T-helper 1 cell treated with Interleukin-12 subunit alpha and Interleukin-12 subunit beta and Interleukin-4 antibody, amounts not matched to agents 30 ng/mL and 1 ng/mL, for 36 hours (primary cell): ENCODE measurements around the gene CCZ1. TPM values are rescaled to one million over a fixed set of nuclear protein-coding genes. Genes with fewer than 3 reads are reported as not detected.
"Not testable (repeated sequence)": the region's sequence is repeated elsewhere in the genome, so short reads cannot be mapped to it uniquely, and the experiment has no call there.

Experiments
- intact Hi-C: fragments of 100-400 bp; cut with micrococcal nuclease; formaldehyde crosslinking; loops from one replicate; pipeline ENCODE4 v1.15.1; 2024
- total RNA-seq: library from RNA; stranded (reverse); gene quantifications from 2 replicates; pipeline ENCODE4 v1.2.3, GENCODE V29; 2022

Gene CCZ1
- total RNA-seq: 91.8 and 97.9 TPM in 2 replicates

- intact Hi-C loops: not testable (repeated sequence)
Measured at GRCh38 chr7:5898480-5899224, at the start of gene CCZ1. Gene CCZ1 (plus strand): TSS chr7:5898733. CDS start chr7:5898800, 67 bp downstream.

GRCh38 chr7:5850944-5851343 lies 47.6 kb upstream of the CCZ1 start:
- intact Hi-C loops: no loop called here

- intact Hi-C loops: loop anchor here (5.0 kb wide), 1 partner anchor 583 kb away; no protein-coding TSS in a partner anchor
Measured at GRCh38 chr7:5854738-5855137, 43.8 kb upstream of the CCZ1 start.

GRCh38 chr7:5857041-5857575 lies 41.4 kb upstream of the CCZ1 start:
- intact Hi-C loops: loop anchor here (5.0 kb wide), 1 partner anchor 580 kb away; no protein-coding TSS in a partner anchor

GRCh38 chr7:5858494-5858893 lies 40.0 kb upstream of the CCZ1 start:
- intact Hi-C loops: loop anchor here (1.0 to 5.0 kb wide), 2 partner anchors 35 to 579 kb away; no protein-coding TSS in a partner anchor

- intact Hi-C loops: not testable (repeated sequence)
Measured at GRCh38 chr7:5861281-5861680, 37.3 kb upstream of the CCZ1 start.

- intact Hi-C loops: not testable (repeated sequence)
Measured at GRCh38 chr7:5862753-5863366, 35.7 kb upstream of the CCZ1 start.

- intact Hi-C loops: not testable (repeated sequence)
Measured at GRCh38 chr7:5865279-5865931, 33.1 kb upstream of the CCZ1 start.

GRCh38 chr7:5867060-5867459 lies 31.5 kb upstream of the CCZ1 start:
- intact Hi-C loops: no loop called here

GRCh38 chr7:5868928-5869341 lies 29.6 kb upstream of the CCZ1 start:
- intact Hi-C loops: not testable (repeated sequence)

GRCh38 chr7:5869691-5870090 lies 28.8 kb upstream of the CCZ1 start:
- intact Hi-C loops: no loop called here

GRCh38 chr7:5870311-5870710 lies 28.2 kb upstream of the CCZ1 start:
- intact Hi-C loops: no loop called here

- intact Hi-C loops: no loop called here
Measured at GRCh38 chr7:5872326-5872725, 26.2 kb upstream of the CCZ1 start.

GRCh38 chr7:5879591-5879990 lies 18.9 kb upstream of the CCZ1 start:
- intact Hi-C loops: not testable (repeated sequence)

- intact Hi-C loops: not testable (repeated sequence)
Measured at GRCh38 chr7:5880106-5880505, 18.4 kb upstream of the CCZ1 start.

- intact Hi-C loops: not testable (repeated sequence)
Measured at GRCh38 chr7:5884431-5884830, 14.1 kb upstream of the CCZ1 start.

- intact Hi-C loops: not testable (repeated sequence)
Measured at GRCh38 chr7:5888021-5888420, 10.5 kb upstream of the CCZ1 start.

GRCh38 chr7:5890244-5890643 lies 8.3 kb upstream of the CCZ1 start:
- intact Hi-C loops: not testable (repeated sequence)

- intact Hi-C loops: no loop called here
Measured at GRCh38 chr7:5892498-5892897, 6.0 kb upstream of the CCZ1 start.

- intact Hi-C loops: not testable (repeated sequence)
Measured at GRCh38 chr7:5897369-5897919, 1.1 kb upstream of the CCZ1 start.

GRCh38 chr7:5903002-5903401 lies 4.5 kb downstream of the CCZ1 start:
- intact Hi-C loops: not testable (repeated sequence)

GRCh38 chr7:5904726-5905125 lies 6.2 kb downstream of the CCZ1 start:
- intact Hi-C loops: not testable (repeated sequence)
